Liver (tissue), 3 donors: ENCODE results near the gene GOSR2.

ENCODE experiments used
- ATF3 ChIP-seq: IDR thresholded peaks from 2 replicates; pipeline ENCODE4 v1.6.1; 2016; ENCODE audit warnings: antibody characterized with exemption
- CTCF ChIP-seq: fragments of 150-350 bp; IDR thresholded peaks from 2 replicates; pipeline ENCODE4 v1.5.1; 2017; ENCODE audit warnings: improper control_type of control experiment, low read depth, low read length; ENCODE audit not compliant: missing input control
- JUND ChIP-seq, 2 donors: IDR thresholded peaks; 2 replicates each; pipeline ENCODE4 v1.6.1; 2016; ENCODE audit warnings: antibody characterized with exemption in 2 of 2
- donor health status: healthy.
- donor health status: healthy.

- no peak for TF ChIP-seq CTCF
- TF ChIP-seq JUND (IDR thresholded peaks at IDR 0.05), result no peak
- TF ChIP-seq ATF3, result no peak
Observed at GRCh38 chr17:46968896-46969295, 45.9 kb downstream of the GOSR2 start.
